ENCODE measurements around the gene HOXB2.

DNA sequence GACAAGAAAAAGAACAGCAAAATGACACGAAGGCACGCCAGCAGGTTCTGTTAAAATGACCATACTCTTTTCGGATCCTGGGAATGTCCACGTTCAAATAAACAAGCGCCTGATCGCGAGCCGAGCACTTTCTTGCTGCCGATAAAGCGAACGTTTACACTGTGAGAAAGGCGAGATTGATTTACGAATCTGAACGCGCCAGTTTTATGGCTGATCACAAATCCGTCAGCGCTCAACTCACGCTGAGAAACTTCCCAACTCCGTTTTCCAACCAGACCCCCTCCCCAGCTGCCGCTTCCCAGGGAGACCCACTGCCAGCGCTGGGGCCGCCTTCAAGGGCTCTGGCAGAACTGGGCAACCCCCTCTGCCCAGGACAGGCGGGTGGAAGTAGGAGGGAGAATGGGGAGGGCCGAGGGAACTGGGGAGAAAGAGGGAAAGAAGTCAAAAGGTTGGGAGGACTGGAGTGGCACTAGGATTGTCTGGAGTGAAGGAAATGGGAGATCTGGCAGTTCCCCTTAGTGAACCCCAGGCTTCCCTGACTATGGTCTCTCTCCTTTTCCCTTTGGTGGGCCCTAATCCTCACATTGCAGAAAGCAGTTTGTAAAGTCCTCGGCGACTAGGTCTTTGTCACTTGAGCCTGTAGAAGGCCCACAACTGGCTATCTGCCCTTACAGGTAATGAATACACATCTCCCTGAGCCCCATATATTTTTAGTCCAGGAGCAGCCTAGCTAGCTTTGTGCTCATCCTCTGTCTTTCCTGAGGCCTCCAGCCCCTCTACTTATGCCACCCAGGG, 26.3 kb upstream of the HOXB2 start:
- no peak for TF ChIP-seq POLR2A (IDR thresholded peaks at IDR 0.05)
- TF ChIP-seq, protein P1, sequence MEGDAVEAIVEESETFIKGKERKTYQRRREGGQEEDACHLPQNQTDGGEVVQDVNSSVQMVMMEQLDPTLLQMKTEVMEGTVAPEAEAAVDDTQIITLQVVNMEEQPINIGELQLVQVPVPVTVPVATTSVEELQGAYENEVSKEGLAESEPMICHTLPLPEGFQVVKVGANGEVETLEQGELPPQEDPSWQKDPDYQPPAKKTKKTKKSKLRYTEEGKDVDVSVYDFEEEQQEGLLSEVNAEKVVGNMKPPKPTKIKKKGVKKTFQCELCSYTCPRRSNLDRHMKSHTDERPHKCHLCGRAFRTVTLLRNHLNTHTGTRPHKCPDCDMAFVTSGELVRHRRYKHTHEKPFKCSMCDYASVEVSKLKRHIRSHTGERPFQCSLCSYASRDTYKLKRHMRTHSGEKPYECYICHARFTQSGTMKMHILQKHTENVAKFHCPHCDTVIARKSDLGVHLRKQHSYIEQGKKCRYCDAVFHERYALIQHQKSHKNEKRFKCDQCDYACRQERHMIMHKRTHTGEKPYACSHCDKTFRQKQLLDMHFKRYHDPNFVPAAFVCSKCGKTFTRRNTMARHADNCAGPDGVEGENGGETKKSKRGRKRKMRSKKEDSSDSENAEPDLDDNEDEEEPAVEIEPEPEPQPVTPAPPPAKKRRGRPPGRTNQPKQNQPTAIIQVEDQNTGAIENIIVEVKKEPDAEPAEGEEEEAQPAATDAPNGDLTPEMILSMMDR (IDR thresholded peaks at IDR 0.05), result no peak

Data from esophagus squamous epithelium (tissue), 4 donors.